ENCODE results near the gene PRKD1. TPM values are rescaled to one million over a fixed set of nuclear protein-coding genes. Genes with fewer than 3 reads are reported as not detected.

Gene PRKD1
- polyA plus RNA-seq, 1 of the 3 experiments (the other 2 are of a cell fraction): 0.07 TPM

GRCh38 chr14:29908652-29909577 lies 18.7 kb downstream of the PRKD1 start:
- Histone ChIP-seq H3K79me2 (ENCODE audit: insufficient read depth) (no peaks in the 10 kb centered on the region), H3K4me2 (no peak overlapping the region), H3K4me1 (ENCODE audit: control insufficient read depth in 1 of 2, insufficient read depth in 2 of 2, low read depth in 1 of 2, low read length in 1 of 2) (no peaks in the 10 kb centered on the region), H3K9me3 (no peaks in the 10 kb centered on the region), H3K27ac (ENCODE audit: low read depth in 2 of 2, low read length in 1 of 2) (no peak overlapping the region), H3K4me3 (ENCODE audit: low read depth in 2 of 2, low read length in 1 of 2) (no peak overlapping the region), H3K27me3 (ENCODE audit: insufficient read depth) (no peaks in the 10 kb centered on the region; the same call in 1 of the 2 replicates), H3K9ac (no peak overlapping the region), H3F3A (replicated peaks; ENCODE audit: insufficient read depth) (no peaks in the 10 kb centered on the region), H4K20me1 (ENCODE audit: insufficient read depth) (no peaks in the 10 kb centered on the region), H3K9me2 (no peaks in the 10 kb centered on the region), H3K36me3 (replicated peaks in 1 of 2; ENCODE audit: control insufficient read depth in 1 of 2, insufficient read depth in 2 of 2, low read length in 1 of 2) (no peaks in the 10 kb centered on the region), H2AFZ (ENCODE audit: low read depth) (no peak overlapping the region)
- DNase-seq: no peak
- TF ChIP-seq SIN3A (IDR thresholded peaks at IDR 0.05; ENCODE audit: borderline replicate concordance, low read depth, low read length) (no peak), USF2 (IDR thresholded peaks at IDR 0.05; ENCODE audit: borderline replicate concordance, low read depth, low read length) (no peak), USF1 (IDR thresholded peaks at IDR 0.05; ENCODE audit: borderline replicate concordance, low read depth) (no peak), NRF1 (IDR thresholded peaks at IDR 0.05; ENCODE audit: low read depth, low read length) (no peak), GABPA (IDR thresholded peaks at IDR 0.05; ENCODE audit: low read depth) (no peak), CHD2 (IDR thresholded peaks at IDR 0.05; ENCODE audit: low read length, partially characterized antibody) (no peak), FOXM1 (IDR thresholded peaks at IDR 0.05; ENCODE audit: low read depth) (no peak), NFIC (IDR thresholded peaks at IDR 0.05; ENCODE audit: borderline replicate concordance) (no peak), EP300 (IDR thresholded peaks at IDR 0.05; ENCODE audit: borderline replicate concordance in 1 of 2, low read depth in 1 of 2, low read length in 1 of 2) (no peak), RFX5 (IDR thresholded peaks at IDR 0.05; ENCODE audit: low read length) (no peak), MEF2A (IDR thresholded peaks at IDR 0.05; ENCODE audit: borderline replicate concordance, low read depth) (no peak), RAD21 (IDR thresholded peaks at IDR 0.05; ENCODE audit: low read length) (no peak), POLR2AphosphoS5 (IDR thresholded peaks at IDR 0.05; ENCODE audit: low read depth, low read length) (no peak)
- 5% methylated on average over 5 of the region's 26 CpGs for WGBS (ENCODE audit: low lambda C conversion rate)
- ChIA-PET POLR2A (no interaction called here), CTCF (no interaction called here)

- Histone ChIP-seq H2AFZ (ENCODE audit: low read depth) (no peak overlapping the region), H3K9ac (no peak overlapping the region), H3K4me3 (ENCODE audit: low read depth in 2 of 2, low read length in 1 of 2) (no peak overlapping the region), H3K4me2 (no peak overlapping the region), H3F3A (replicated peaks; ENCODE audit: insufficient read depth) (no peaks in the 10 kb centered on the region), H3K9me3 (no peaks in the 10 kb centered on the region), H3K27ac (ENCODE audit: low read depth in 2 of 2, low read length in 1 of 2) (no peak overlapping the region), H3K36me3 (replicated peaks in 1 of 2; ENCODE audit: control insufficient read depth in 1 of 2, insufficient read depth in 2 of 2, low read length in 1 of 2) (no peaks in the 10 kb centered on the region), H3K27me3 (ENCODE audit: insufficient read depth) (no peaks in the 10 kb centered on the region; the same call in 1 of the 2 replicates), H3K4me1 (ENCODE audit: control insufficient read depth in 1 of 2, insufficient read depth in 2 of 2, low read depth in 1 of 2, low read length in 1 of 2) (no peaks in the 10 kb centered on the region), H3K9me2 (no peaks in the 10 kb centered on the region), H4K20me1 (ENCODE audit: insufficient read depth) (no peaks in the 10 kb centered on the region), H3K79me2 (ENCODE audit: insufficient read depth) (no peaks in the 10 kb centered on the region)
- WGBS (ENCODE audit: low lambda C conversion rate): 0% methylated on average over 3 of the region's 3 CpGs
- ChIA-PET POLR2A (no interaction called here), CTCF (no interaction called here)
- no peak for DNase-seq
- no peak for TF ChIP-seq PBX3 (IDR thresholded peaks at IDR 0.05)
- TF ChIP-seq FOSL2 (IDR thresholded peaks at IDR 0.05; ENCODE audit: borderline replicate concordance, low read depth): no peak
- TF ChIP-seq CHD2 (IDR thresholded peaks at IDR 0.05; ENCODE audit: low read length, partially characterized antibody): no peak
- no peak for TF ChIP-seq MAX (IDR thresholded peaks at IDR 0.05; ENCODE audit: low read depth)
- TF ChIP-seq NFIC (IDR thresholded peaks at IDR 0.05; ENCODE audit: borderline replicate concordance): no peak
- TF ChIP-seq TEAD4 (IDR thresholded peaks at IDR 0.05; ENCODE audit: borderline replicate concordance, insufficient read depth): no peak
- no peak for TF ChIP-seq REST (IDR thresholded peaks at IDR 0.05; ENCODE audit: low read depth, low read length)
- no peak for TF ChIP-seq GABPA (IDR thresholded peaks at IDR 0.05; ENCODE audit: low read depth)
- no peak for TF ChIP-seq GATA2 (CRISPR knock-in tag; IDR thresholded peaks at IDR 0.05)
- TF ChIP-seq POLR2AphosphoS5 (IDR thresholded peaks at IDR 0.05; ENCODE audit: low read depth, low read length): no peak
Observed at GRCh38 chr14:29906256-29906870, 21.3 kb downstream of the PRKD1 start.

Data from SK-N-SH (cell line).